IMR-90 (cell line): Measurements from ENCODE around the gene PABPC1L. TPM values are rescaled to one million over a fixed set of nuclear protein-coding genes. Genes with fewer than 3 reads are reported as not detected.

ENCODE experiments used
- ATAC-seq: fragments of 200-7000 bp; cut with Tn5 transposase; 2 replicates; pipeline ENCODE4 v1.9.1; 2020; ENCODE audit warnings: low read depth, mild to moderate bottlenecking, moderate library complexity
- BruUV-seq: library from RNA; stranded (reverse); fragments of 400-500 nt; replicated peaks from 2 replicates; lab custom pipeline; 2021; lab: Mats Ljungman, UMichigan
- CTCF ChIA-PET: fragments of 300-600 bp; formaldehyde crosslinking; extraction: SDS; loops from one replicate; lab custom pipeline; 2021; ENCODE audit warnings: antibody characterized with exemption; lab: Yijun Ruan, JAX
- POLR2A ChIA-PET: fragments of 300-600 bp; sonication (Branson Sonifier 250); formaldehyde crosslinking; loops from one replicate; lab custom pipeline; 2022; ENCODE audit warnings: antibody characterized with exemption; ENCODE audit not compliant: unreplicated experiment; lab: Charles Lee
- DNase-seq: peaks from one replicate; pipeline ENCODE4 v3.0.0; 2013
- H2AFZ ChIP-seq: replicated peaks from 2 replicates; pipeline ENCODE3; 2013; ENCODE audit warnings: low read length, mild to moderate bottlenecking; ENCODE audit not compliant: poor library complexity
- H2AK5ac ChIP-seq: 2 replicates; pipeline ENCODE4 v1.6.1; 2013; ENCODE audit warnings: low read depth, low read length, inconsistent platforms
- H2AK9ac ChIP-seq: replicated peaks from 2 replicates; pipeline ENCODE3; 2013; ENCODE audit warnings: mild to moderate bottlenecking, low read depth, low read length, moderate library complexity; ENCODE audit not compliant: poor library complexity
- H2BK120ac ChIP-seq: 2 replicates; pipeline ENCODE4 v1.6.1; 2013; ENCODE audit warnings: low read depth, low read length, inconsistent platforms
- H2BK15ac ChIP-seq: 3 replicates; pipeline ENCODE4 v1.6.1; 2013; ENCODE audit warnings: low read depth, low read length, inconsistent platforms
- H2BK20ac ChIP-seq: 2 replicates; pipeline ENCODE4 v1.6.1; 2013; ENCODE audit warnings: low read depth, mild to moderate bottlenecking, inconsistent platforms, low read length, moderate library complexity
- H2BK5ac ChIP-seq: 2 replicates; pipeline ENCODE4 v1.6.1; 2013; ENCODE audit warnings: mild to moderate bottlenecking, low read depth, low read length, inconsistent platforms; ENCODE audit not compliant: poor library complexity, severe bottlenecking
- H3K14ac ChIP-seq: replicated peaks from 2 replicates; pipeline ENCODE4 v1.6.1; 2013; ENCODE audit warnings: low read depth, low read length, inconsistent platforms
- H3K18ac ChIP-seq: 2 replicates; pipeline ENCODE4 v1.6.1; 2013; ENCODE audit warnings: low read depth, low read length, control low read depth
- H3K23ac ChIP-seq: 2 replicates; pipeline ENCODE4 v1.6.1; 2013; ENCODE audit warnings: low read depth, low read length, inconsistent platforms
- H3K27ac ChIP-seq: 2 replicates; pipeline ENCODE4 v1.5.1; 2013; ENCODE audit warnings: mild to moderate bottlenecking, control low read depth, low read length; ENCODE audit not compliant: insufficient read depth
- H3K27me3 ChIP-seq: 2 replicates; pipeline ENCODE4 v1.6.1; 2013; ENCODE audit warnings: low read length; ENCODE audit not compliant: control insufficient read depth, insufficient read depth
- H3K36me3 ChIP-seq: 2 replicates; pipeline ENCODE4 v1.6.1; 2013; ENCODE audit warnings: low read length, mixed read lengths; ENCODE audit not compliant: control insufficient read depth, insufficient read depth
- H3K4ac ChIP-seq: 2 replicates; pipeline ENCODE4 v1.6.1; 2013; ENCODE audit warnings: low read depth, low read length, inconsistent platforms
- H3K4me1 ChIP-seq: 2 replicates; pipeline ENCODE4 v1.6.1; 2013; ENCODE audit warnings: low read length, mixed read lengths; ENCODE audit not compliant: control insufficient read depth, insufficient read depth
- H3K4me2 ChIP-seq: 2 replicates; pipeline ENCODE4 v1.6.1; 2013; ENCODE audit warnings: low read depth, mild to moderate bottlenecking, control low read depth, low read length, moderate library complexity
- H3K4me3 ChIP-seq: 2 replicates; pipeline ENCODE4 v1.5.1; 2013; ENCODE audit warnings: low read depth, mild to moderate bottlenecking, control low read depth, low read length, moderate library complexity; ENCODE audit not compliant: insufficient read depth
- H3K56ac ChIP-seq: 2 replicates; pipeline ENCODE4 v1.6.1; 2013; ENCODE audit warnings: low read length, inconsistent platforms; ENCODE audit not compliant: insufficient read depth; ENCODE audit errors: extremely low read depth
- H3K79me1 ChIP-seq, 2 experiments: 2 replicates each; pipeline ENCODE4 v1.6.1; 2013; ENCODE audit warnings: low read length in 2 of 2, inconsistent platforms in 1 of 2, low read depth in 1 of 2
- H3K9ac ChIP-seq: 2 replicates; pipeline ENCODE4 v1.6.1; 2013; ENCODE audit warnings: low read depth, low read length, control low read depth
- H3K9me1 ChIP-seq: 2 replicates; pipeline ENCODE4 v1.6.1; 2013; ENCODE audit warnings: low read length, inconsistent platforms; ENCODE audit not compliant: insufficient read depth
- H3K9me3 ChIP-seq: 2 replicates; pipeline ENCODE4 v1.6.1; 2013; ENCODE audit warnings: low read length; ENCODE audit not compliant: control insufficient read depth, insufficient read depth
- H4K20me1 ChIP-seq: 2 replicates; pipeline ENCODE4 v1.6.1; 2013; ENCODE audit warnings: low read length, inconsistent platforms; ENCODE audit not compliant: insufficient read depth
- H4K5ac ChIP-seq: 2 replicates; pipeline ENCODE4 v1.6.1; 2013; ENCODE audit warnings: mild to moderate bottlenecking, low read depth, low read length, control low read depth
- H4K8ac ChIP-seq, 2 experiments: 2 replicates each; pipeline ENCODE4 v1.6.1; 2013; ENCODE audit warnings: low read depth in 2 of 2, low read length in 2 of 2, control low read depth in 1 of 2, inconsistent platforms in 1 of 2
- H4K91ac ChIP-seq: 2 replicates; pipeline ENCODE4 v1.6.1; 2013; ENCODE audit warnings: low read depth, low read length, inconsistent platforms; ENCODE audit not compliant: insufficient read depth
- BHLHE40 ChIP-seq: fragments of 150-350 bp; IDR thresholded peaks from 2 replicates; pipeline ENCODE4 v1.6.1; 2016; ENCODE audit warnings: mild to moderate bottlenecking, low read depth, low read length
- CEBPB ChIP-seq: IDR thresholded peaks from 2 replicates; pipeline ENCODE4 v1.6.1; 2012; ENCODE audit warnings: low read depth, low read length, improper control_type of control experiment
- CHD1 ChIP-seq: IDR thresholded peaks from 2 replicates; pipeline ENCODE4 v1.6.1; 2012; ENCODE audit warnings: low read depth, low read length, improper control_type of control experiment
- FOS ChIP-seq: fragments of 150-350 bp; IDR thresholded peaks from 2 replicates; pipeline ENCODE4 v1.6.1; 2016; ENCODE audit warnings: low read depth, low read length
- MAFK ChIP-seq: IDR thresholded peaks from 2 replicates; pipeline ENCODE4 v1.6.1; 2012; ENCODE audit warnings: low read depth, low read length, improper control_type of control experiment
- MAZ ChIP-seq: IDR thresholded peaks from 2 replicates; pipeline ENCODE4 v1.6.1; 2012; ENCODE audit warnings: low read depth, mild to moderate bottlenecking, low read length, improper control_type of control experiment, moderate library complexity, borderline replicate concordance
- MXI1 ChIP-seq: IDR thresholded peaks from 2 replicates; pipeline ENCODE4 v1.6.1; 2012; ENCODE audit warnings: low read depth, mild to moderate bottlenecking, low read length, moderate library complexity, borderline replicate concordance
- NFE2L2 ChIP-seq: fragments of 150-350 bp; IDR thresholded peaks from 2 replicates; pipeline ENCODE4 v1.6.1; 2016; ENCODE audit warnings: low read depth, mild to moderate bottlenecking, low read length
- POLR2A ChIP-seq: IDR thresholded peaks from 2 replicates; pipeline ENCODE4 v1.6.1; 2012; ENCODE audit warnings: mild to moderate bottlenecking, low read depth, low read length
- RAD21 ChIP-seq: IDR thresholded peaks from 2 replicates; pipeline ENCODE4 v1.6.1; 2012; ENCODE audit warnings: low read length, improper control_type of control experiment
- RFX5 ChIP-seq: IDR thresholded peaks from 2 replicates; pipeline ENCODE4 v1.8.0; 2012; ENCODE audit warnings: low read depth, mild to moderate bottlenecking, low read length, moderate library complexity
- SMC3 ChIP-seq: fragments of 150-350 bp; IDR thresholded peaks from 2 replicates; pipeline ENCODE4 v1.6.1; 2016; ENCODE audit warnings: low read depth, mild to moderate bottlenecking, antibody characterized with exemption, low read length, moderate library complexity
- USF2 ChIP-seq: fragments of 150-350 bp; IDR thresholded peaks from 2 replicates; pipeline ENCODE4 v1.6.1; 2017; ENCODE audit warnings: mild to moderate bottlenecking, antibody characterized with exemption, low read length, low read depth
- WGBS, 2 experiments: methylation state at CpG; one replicate each; pipeline versions ENCODE4 v1.1.5 to v1.1.7; 2013; ENCODE audit warnings: missing lambda C conversion rate in 2 of 2; ENCODE audit not compliant: insufficient read length in 1 of 2; ENCODE audit errors: extremely low coverage in 2 of 2; 5-methylcytosine and 5-hydroxymethylcytosine counted together
- dilution Hi-C: fragments of 300-500 bp; cut with HindIII; formaldehyde crosslinking; loops from one replicate; pipeline ENCODE4 v1.14.3; 2018; ENCODE audit warnings: low sequenced_read_pairs; ENCODE audit not compliant: unreplicated experiment
- in situ Hi-C: fragments of 300-500 bp; cut with MboI; formaldehyde crosslinking; loops from 3 replicates; pipeline ENCODE4 v1.14.3; 2019; ENCODE audit warnings: low sequenced_read_pairs, inconsistent platforms, mixed read lengths
- intact Hi-C: fragments of 100-400 bp; cut with micrococcal nuclease; formaldehyde crosslinking; loops from 2 replicates; pipeline ENCODE4 v1.10.0; 2022
- polyA plus RNA-seq, 3 experiments: library from polyadenylated mRNA; depleted of rRNA; stranded (reverse); fragments of >200 nt; gene quantifications; 2 replicates each; pipeline ENCODE4 v1.2.3, GENCODE V29; 2012; ENCODE audit warnings: low replicate concordance in 1 of 3
- total RNA-seq: library from RNA; depleted of rRNA; stranded (reverse); fragments of >200 nt; gene quantifications from 2 replicates; pipeline ENCODE4 v1.2.3, GENCODE V29; 2012

Gene PABPC1L
- total and polyA plus RNA-seq, 2 of the 4 experiments (the other 2 are of a cell fraction) = 6.1 to 82.4 TPM

- no peak overlapping the region for H3K14ac ChIP-seq
- no peak overlapping the region for H4K5ac ChIP-seq
- TF ChIP-seq MAZ (no peak), CEBPB (no peak), NFE2L2 (no peak), FOS (no peak), SMC3 (no peak), POLR2A (no peak), RAD21 (no peak), MXI1 (no peak), USF2 (no peak), CHD1 (no peak), RFX5 (no peak), MAFK (no peak), BHLHE40 (no peak)
- H3K27me3 ChIP-seq = peaks cover 29% of the 10 kb centered on the region
- H2AK5ac ChIP-seq = no peak overlapping the region
- CTCF ChIA-PET = interaction anchor here (1.1 kb wide), 1 partner anchor 17 kb away, joined by 3 read pairs; no protein-coding TSS in a partner anchor
- no peaks in the 10 kb centered on the region for H3K79me1 ChIP-seq
- no CpG with 5 or more reads among the region's 5 CpGs for WGBS, 2 experiments
- H3K9ac ChIP-seq = no peak overlapping the region
- H3K4ac ChIP-seq = no peak overlapping the region
- H3K56ac ChIP-seq = no peak overlapping the region
- intact Hi-C loops (no loop called here), dilution Hi-C loops (no loop called here), in situ Hi-C loops (loop anchor here (5.0 to 25.0 kb wide), 3 partner anchors 127 to 482 kb away; no protein-coding TSS in a partner anchor)
- BruUV-seq = no TSS peak
- no peaks in the 10 kb centered on the region for H3K9me3 ChIP-seq
- H2BK120ac ChIP-seq = no peak overlapping the region
- ATAC-seq (no peak), DNase-seq (no peak)
- H2BK20ac ChIP-seq = no peak overlapping the region
- H2AK9ac ChIP-seq = no peak overlapping the region
- no peak overlapping the region for H3K23ac ChIP-seq
- no peak overlapping the region for H3K27ac ChIP-seq
- H2BK15ac ChIP-seq = no peak overlapping the region
- H3K9me1 ChIP-seq = no peaks in the 10 kb centered on the region
- no peak overlapping the region for H4K91ac ChIP-seq
- H2BK5ac ChIP-seq = no peak overlapping the region
- POLR2A ChIA-PET = no interaction called here
- no peak overlapping the region for H2AFZ ChIP-seq
- no peak overlapping the region for H3K4me2 ChIP-seq
- H3K4me1 ChIP-seq = no peaks in the 10 kb centered on the region
- H3K4me3 ChIP-seq = no peak overlapping the region
- H3K18ac ChIP-seq = no peak overlapping the region
- no peaks in the 10 kb centered on the region for H3K36me3 ChIP-seq
- H4K8ac ChIP-seq = no peak overlapping the region
- H4K20me1 ChIP-seq = no peaks in the 10 kb centered on the region
These were observed 40.4 kb upstream of the PABPC1L start for GRCh38 chr20:44869471-44869870.
